Activated B cell treated with CpG ODN at 0.5 μM for 24 hours (primary cell): ENCODE measurements around the gene ZMYND10. TPM values are rescaled to one million over a fixed set of nuclear protein-coding genes. Genes with fewer than 3 reads are reported as not detected.

ENCODE experiments used
- ATAC-seq: fragments of 200-7000 bp; cut with Tn5 transposase; one replicate; pipeline ENCODE4 v1.10.0; 2021; ENCODE audit warnings: low read depth, mild to moderate bottlenecking, moderate library complexity
- CTCF ChIA-PET: fragments of 350-600 bp; sonication (Branson Sonifier 250); formaldehyde crosslinking; loops from one replicate; lab custom pipeline; 2021; ENCODE audit warnings: antibody characterized with exemption; lab: Charles Lee
- POLR2A ChIA-PET: fragments of 350-600 bp; sonication (Branson Sonifier 250); formaldehyde crosslinking; loops from one replicate; lab custom pipeline; 2021; ENCODE audit warnings: antibody characterized with exemption; lab: Charles Lee
- DNase-seq: peaks from one replicate; pipeline ENCODE4 v3.0.0; 2022
- H3K27ac Mint-ChIP-seq: one replicate; pipeline ENCODE4 v1.8.0; 2020; ENCODE audit warnings: mixed read lengths
- H3K27me3 Mint-ChIP-seq: one replicate; pipeline ENCODE4 v1.8.0; 2021; ENCODE audit warnings: mixed read lengths
- H3K36me3 Mint-ChIP-seq: one replicate; pipeline ENCODE4 v1.8.0; 2021; ENCODE audit warnings: low read depth, mixed read lengths
- H3K4me1 Mint-ChIP-seq: one replicate; pipeline ENCODE4 v1.8.0; 2021; ENCODE audit warnings: mixed read lengths
- H3K4me3 Mint-ChIP-seq: one replicate; pipeline ENCODE4 v1.8.0; 2020; ENCODE audit warnings: mild to moderate bottlenecking, mixed read lengths
- H3K9me3 Mint-ChIP-seq: one replicate; pipeline ENCODE4 v1.8.0; 2020; ENCODE audit warnings: mixed read lengths
- CTCF ChIP-seq: fragments of 200-600 bp; IDR thresholded peaks from one replicate; pipeline ENCODE4 v1.8.0; 2022; ENCODE audit warnings: antibody characterized with exemption, mild to moderate bottlenecking
- intact Hi-C: fragments of 100-400 bp; cut with micrococcal nuclease; formaldehyde crosslinking; loops from one replicate; pipeline ENCODE4 v1.15.1; 2024
- total RNA-seq: library from RNA; stranded (reverse); gene quantifications from 2 replicates; pipeline ENCODE4 v1.2.3, GENCODE V29; 2022

ZMYND10 gene
- total RNA-seq, 1 donor from 2014 or later: 0.64 TPM

GRCh38 chr3:50354850-50355249 is 9.3 kb upstream of the ZMYND10 start:
- ChIA-PET POLR2A (interaction anchor here (1.6 to 1.8 kb wide), 2 partner anchors 15 to 18 kb away, joined by 6 to 9 read pairs; partner anchors contain the start of gene RASSF1), CTCF (no interaction called here)
- Mint-ChIP-seq H3K4me1 (peaks cover 70% of the 10 kb centered on the region), H3K27ac (no peak overlapping the region), H3K9me3 (no peaks in the 10 kb centered on the region), H3K27me3 (no peaks in the 10 kb centered on the region), H3K36me3 (peaks cover 53% of the 10 kb centered on the region), H3K4me3 (no peak overlapping the region)
- DNase-seq (no peak), ATAC-seq (no peak)
- TF ChIP-seq CTCF: no peak
- intact Hi-C loops: loop anchor here (5.0 to 10.0 kb wide), 2 partner anchors 162 to 1700 kb away; partner anchors contain the start of gene DUSP7

GRCh38 chr3:50354186-50354764 is 8.7 kb upstream of the ZMYND10 start:
- ATAC-seq: no peak
- Mint-ChIP-seq H3K27ac (no peak overlapping the region), H3K9me3 (no peaks in the 10 kb centered on the region), H3K4me3 (no peak overlapping the region), H3K4me1 (peaks cover 70% of the 10 kb centered on the region), H3K27me3 (no peaks in the 10 kb centered on the region), H3K36me3 (peaks cover 51% of the 10 kb centered on the region)
- POLR2A ChIA-PET: interaction anchor here (1.5 to 1.8 kb wide), 3 partner anchors 11 to 18 kb away, joined by 5 to 9 read pairs (median 6); partner anchors contain the start of gene RASSF1
- no peak for TF ChIP-seq CTCF
- DNase-seq: no peak
- CTCF ChIA-PET: interaction anchor here (0.8 to 1.5 kb wide), 2 partner anchors 25 to 33 kb away, joined by 3 to 5 read pairs; no protein-coding TSS in a partner anchor
- intact Hi-C loops: loop anchor here (10.0 kb wide), 1 partner anchor 1701 kb away; the partner anchor contains the start of gene DUSP7

GRCh38 chr3:50353245-50354004 is 7.9 kb upstream of the ZMYND10 start:
- intact Hi-C loops: loop anchor here (10.0 kb wide), 1 partner anchor 1701 kb away; the partner anchor contains the start of gene DUSP7
- POLR2A ChIA-PET: interaction anchor here (0.5 to 1.8 kb wide), 9 partner anchors 12 to 909 kb away, joined by 3 to 12 read pairs (median 5); partner anchors contain the start of genes HYAL3, NAA80 and RASSF1
- Mint-ChIP-seq H3K4me1 (peaks cover 71% of the 10 kb centered on the region), H3K27me3 (no peaks in the 10 kb centered on the region), H3K4me3 (no peak overlapping the region), H3K36me3 (peaks cover 53% of the 10 kb centered on the region), H3K27ac (no peak overlapping the region), H3K9me3 (no peaks in the 10 kb centered on the region)
- DNase-seq (no peak), ATAC-seq (no peak)
- CTCF ChIA-PET: interaction anchor here (0.8 to 1.5 kb wide), 2 partner anchors 24 to 32 kb away, joined by 3 to 5 read pairs; no protein-coding TSS in a partner anchor
- no peak for TF ChIP-seq CTCF

GRCh38 chr3:50352781-50353180 is 7.2 kb upstream of the ZMYND10 start:
- no peak for TF ChIP-seq CTCF
- Mint-ChIP-seq H3K4me1 (peaks cover 66% of the 10 kb centered on the region), H3K4me3 (no peak overlapping the region), H3K27me3 (no peaks in the 10 kb centered on the region), H3K9me3 (no peaks in the 10 kb centered on the region), H3K27ac (no peak overlapping the region), H3K36me3 (peaks cover 55% of the 10 kb centered on the region)
- ATAC-seq (no peak), DNase-seq (no peak)
- ChIA-PET CTCF (interaction anchor here (1.5 kb wide), 1 partner anchor 23 kb away, joined by 3 read pairs; no protein-coding TSS in a partner anchor), POLR2A (interaction anchor here (0.5 to 1.5 kb wide), 7 partner anchors 12 to 908 kb away, joined by 3 to 12 read pairs (median 4); partner anchors contain the start of genes HYAL3, NAA80 and RASSF1)
- intact Hi-C loops: loop anchor here (10.0 kb wide), 1 partner anchor 1702 kb away; the partner anchor contains the start of gene DUSP7
